Neural cell (in vitro differentiated cells): ENCODE measurements around the gene SLC2A8.

ENCODE experiments used
- CTCF ChIP-seq: fragments of 450-650 bp; IDR thresholded peaks from 2 replicates; pipeline ENCODE4 v1.5.1; 2014; ENCODE audit warnings: antibody characterized with exemption, mild to moderate bottlenecking, moderate library complexity; ENCODE audit not compliant: poor library complexity, severe bottlenecking
- EP300 ChIP-seq: fragments of 450-650 bp; conservative IDR thresholded peaks from 2 replicates; pipeline ENCODE4 v1.6.1; 2014; ENCODE audit warnings: antibody characterized with exemption, mild to moderate bottlenecking, moderate library complexity; ENCODE audit not compliant: poor library complexity, severe bottlenecking
- EZH2 ChIP-seq: fragments of 200-600, 300-800 bp; shearing (Covaris generic), sonication (generic); IDR thresholded peaks from 2 replicates; pipeline ENCODE4 v1.6.1; 2014; ENCODE audit warnings: antibody characterized with exemption, low read length, borderline replicate concordance, mild to moderate bottlenecking; ENCODE audit not compliant: insufficient read depth, poor library complexity, severe bottlenecking
- POLR2AphosphoS5 ChIP-seq: IDR thresholded peaks from 2 replicates; pipeline ENCODE4 v1.6.1; 2012
- RAD21 ChIP-seq: fragments of 450-650 bp; conservative IDR thresholded peaks from 2 replicates; pipeline ENCODE4 v1.6.1; 2014; ENCODE audit warnings: antibody characterized with exemption, mild to moderate bottlenecking, moderate library complexity
- REST ChIP-seq: IDR thresholded peaks from 2 replicates; pipeline ENCODE4 v1.6.1; 2012; ENCODE audit warnings: borderline replicate concordance
- SMC3 ChIP-seq: fragments of 450-650 bp; conservative IDR thresholded peaks from 2 replicates; pipeline ENCODE4 v1.6.1; 2014; ENCODE audit warnings: antibody characterized with exemption, mild to moderate bottlenecking, moderate library complexity; ENCODE audit not compliant: poor library complexity

GRCh38 chr9:127392976-127393375 lies 4.0 kb upstream of the SLC2A8 start:
- TF ChIP-seq CTCF (no peak), EZH2 (no peak), SMC3 (no peak), POLR2AphosphoS5 (no peak), REST (no peak), EP300 (no peak), RAD21 (no peak)
